ENCODE measurements around the gene U2SURP. TPM values are rescaled to one million over a fixed set of nuclear protein-coding genes. Genes with fewer than 3 reads are reported as not detected.

The U2SURP gene
- total RNA-seq, 4 donors from 2014 or later: 35.7 to 58.6 (median 45.2) TPM

GRCh38 chr3:143065364-143065763, 64.0 kb downstream of the U2SURP start:
- WGBS: 96% methylated on average over 2 of the region's 2 CpGs
- Histone ChIP-seq H3K4me1 (peaks cover 0 to 19% (median 14%) of the 10 kb centered on the region in 4 donors), H3K27me3 (no peaks in the 10 kb centered on the region), H3K36me3 (peaks cover 0 to 11% (median 0%) of the 10 kb centered on the region in 4 donors), H3K9me3 (no peaks in the 10 kb centered on the region), H3K27ac (replicated peaks in 1 of 4) (no peak overlapping the region), H3K4me3 (no peak overlapping the region)
- no peak for TF ChIP-seq EP300 (IDR thresholded peaks at IDR 0.05)
- intact Hi-C loops (cut with DNase I): no loop called here
- no peak for DNase-seq (ENCODE audit: extremely low spot score)

GRCh38 chr3:143066033-143066432, 64.7 kb downstream of the U2SURP start:
- no peak overlapping the region for H3K27ac ChIP-seq (replicated peaks in 1 of 4)
- no peak for DNase-seq (ENCODE audit: extremely low spot score)
- peaks cover 0 to 19% (median 14%) of the 10 kb centered on the region in 4 donors for H3K4me1 ChIP-seq
- no peaks in the 10 kb centered on the region for H3K27me3 ChIP-seq
- H3K9me3 ChIP-seq: no peaks in the 10 kb centered on the region
- intact Hi-C loops (cut with DNase I): no loop called here
- H3K36me3 ChIP-seq: peaks cover 0 to 11% (median 0%) of the 10 kb centered on the region in 4 donors
- H3K4me3 ChIP-seq: no peak overlapping the region
- WGBS: 89% methylated on average over 4 of the region's 4 CpGs
- TF ChIP-seq CTCF (IDR thresholded peaks at IDR 0.05): no peak
- no peak for TF ChIP-seq EP300 (IDR thresholded peaks at IDR 0.05)
- TF ChIP-seq POLR2A (IDR thresholded peaks at IDR 0.05; ENCODE audit: low read depth): no peak
- TF ChIP-seq POLR2AphosphoS5 (IDR thresholded peaks at IDR 0.05): no peak

- Histone ChIP-seq H3K27me3 (no peaks in the 10 kb centered on the region), H3K36me3 (peaks cover 0 to 5% (median 0%) of the 10 kb centered on the region in 4 donors)
Observed at GRCh38 chr3:143067201-143067600, 65.8 kb downstream of the U2SURP start.

GRCh38 chr3:143068059-143068458, 66.7 kb downstream of the U2SURP start:
- intact Hi-C loops (cut with DNase I): no loop called here
- no peak for TF ChIP-seq POLR2AphosphoS5 (IDR thresholded peaks at IDR 0.05)
- TF ChIP-seq CTCF (IDR thresholded peaks at IDR 0.05): no peak
- no peak for TF ChIP-seq EP300 (IDR thresholded peaks at IDR 0.05)
- no peak for TF ChIP-seq POLR2A (IDR thresholded peaks at IDR 0.05; ENCODE audit: low read depth)
- Histone ChIP-seq H3K4me3 (no peak overlapping the region), H3K4me1 (peaks cover 0 to 19% (median 14%) of the 10 kb centered on the region in 4 donors), H3K36me3 (peaks cover 0 to under 1% (median 0%) of the 10 kb centered on the region in 4 donors), H3K9me3 (no peaks in the 10 kb centered on the region), H3K27ac (replicated peaks in 1 of 4) (no peak overlapping the region), H3K27me3 (no peaks in the 10 kb centered on the region)
- no peak for DNase-seq (ENCODE audit: extremely low spot score)
- 91% methylated on average over 5 of the region's 5 CpGs for whole genome bisulfite sequencing

More at GRCh38 chr3:143067201-143067600, 65.8 kb downstream of the U2SURP start:
- Histone ChIP-seq H3K4me1 (peaks cover 0 to 19% (median 14%) of the 10 kb centered on the region in 4 donors), H3K9me3 (no peaks in the 10 kb centered on the region), H3K27ac (replicated peaks in 1 of 4) (no peak overlapping the region), H3K4me3 (no peak overlapping the region)
- no peak for TF ChIP-seq CTCF (IDR thresholded peaks at IDR 0.05)
- TF ChIP-seq EP300 (IDR thresholded peaks at IDR 0.05): no peak
- TF ChIP-seq POLR2A (IDR thresholded peaks at IDR 0.05; ENCODE audit: low read depth): no peak
- no peak for TF ChIP-seq POLR2AphosphoS5 (IDR thresholded peaks at IDR 0.05)
- 66% methylated on average over 3 of the region's 3 CpGs for WGBS
- intact Hi-C loops (cut with DNase I): no loop called here
- no peak for DNase-seq (ENCODE audit: extremely low spot score)

- Histone ChIP-seq H3K27ac (replicated peaks in 1 of 4) (no peak overlapping the region), H3K4me3 (no peak overlapping the region), H3K36me3 (no peaks in the 10 kb centered on the region), H3K4me1 (peaks cover 0 to 15% (median 14%) of the 10 kb centered on the region in 4 donors), H3K9me3 (no peaks in the 10 kb centered on the region), H3K27me3 (no peaks in the 10 kb centered on the region)
- intact Hi-C loops (cut with DNase I): no loop called here
- 80% methylated on average over 3 of the region's 3 CpGs for WGBS
- TF ChIP-seq POLR2A (IDR thresholded peaks at IDR 0.05; ENCODE audit: low read depth) (no peak), CTCF (IDR thresholded peaks at IDR 0.05) (no peak), POLR2AphosphoS5 (IDR thresholded peaks at IDR 0.05) (no peak), EP300 (IDR thresholded peaks at IDR 0.05) (no peak)
- no peak for DNase-seq (ENCODE audit: extremely low spot score)
Observed at GRCh38 chr3:143070977-143071551, 69.7 kb downstream of the U2SURP start.
